ENCODE data around the gene GCDH. TPM values are rescaled to one million over a fixed set of nuclear protein-coding genes. Genes with fewer than 3 reads are reported as not detected.
"Not testable (repeated sequence)": the region's sequence is repeated elsewhere in the genome, so short reads cannot be mapped to it uniquely, and the experiment has no call there.

GCDH gene
- total RNA-seq, 1 experiment from 2014 or later, result 59.4 TPM

DNA sequence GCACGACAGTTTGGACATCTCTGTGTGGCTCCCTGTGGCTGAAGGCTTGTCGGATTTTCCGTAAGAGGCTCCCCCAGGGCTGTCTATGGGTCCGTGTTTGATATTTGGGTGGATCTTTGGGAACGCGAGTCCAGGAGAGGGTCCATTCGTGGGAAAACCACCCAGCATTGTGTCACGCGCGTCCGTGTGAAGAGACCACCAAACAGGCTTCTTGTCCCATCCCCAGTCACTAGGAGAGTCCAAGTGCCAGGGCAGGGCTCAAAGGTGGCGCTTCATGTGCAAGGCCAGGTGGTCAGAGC is 6.4 kb upstream of the GCDH start:
- Histone ChIP-seq H3K27me3 (ENCODE audit: control insufficient read depth, insufficient read depth, low read length) (peaks cover 50% of the 10 kb centered on the region), H3K4me3 (ENCODE audit: insufficient read depth, low read depth, low read length) (peak overlapping the region; percentile 63), H3K36me3 (replicated peaks; ENCODE audit: control insufficient read depth, insufficient read depth, low read length) (no peaks in the 10 kb centered on the region)
- DNase-seq, result no peak

DNA sequence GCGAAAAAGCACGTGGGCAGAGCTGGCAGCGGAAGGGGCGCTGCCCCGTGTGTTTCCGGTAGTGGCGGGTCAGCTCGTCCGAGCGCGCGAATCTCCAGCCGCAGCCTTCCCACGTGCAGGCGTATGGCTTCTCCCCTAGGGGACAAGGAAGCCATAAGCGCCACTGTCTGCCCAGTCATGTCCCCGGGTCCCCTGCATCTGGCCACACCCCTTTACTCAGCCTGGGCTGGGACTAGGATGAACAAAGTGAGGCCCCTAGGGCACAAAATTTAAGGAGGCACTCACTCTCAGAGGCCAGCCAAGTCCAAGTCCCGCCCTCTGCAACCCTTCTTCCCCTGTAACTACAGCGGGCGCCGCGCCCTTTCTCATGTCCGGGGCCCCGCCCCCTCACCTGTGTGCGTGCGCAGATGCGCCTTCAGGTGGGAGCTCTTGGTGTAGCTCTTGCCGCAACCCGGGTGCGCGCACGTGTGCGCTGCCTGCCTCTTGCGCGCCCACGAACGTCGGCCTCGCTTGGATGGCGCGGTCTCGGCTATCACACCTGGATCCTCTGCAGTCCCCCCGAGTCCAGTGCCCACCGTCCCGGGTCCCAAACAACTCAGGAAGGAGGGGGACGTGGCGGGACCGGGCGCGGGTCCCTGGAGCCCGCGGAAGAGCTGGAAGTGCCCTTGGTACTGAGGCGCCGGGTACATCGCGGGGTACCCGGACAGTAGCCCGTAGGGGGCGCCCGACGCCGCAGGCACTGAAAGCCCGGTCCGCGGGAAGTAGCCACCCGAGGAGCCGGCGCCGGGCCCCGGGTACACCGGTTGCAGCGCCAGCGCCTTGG is 5.8 kb upstream of the GCDH start:
- peak overlapping the region; percentile 63 for H3K4me3 ChIP-seq (ENCODE audit: insufficient read depth, low read depth, low read length)
- peaks cover 49% of the 10 kb centered on the region for H3K27me3 ChIP-seq (ENCODE audit: control insufficient read depth, insufficient read depth, low read length)
- DNase-seq, result peak; percentile 99
- H3K36me3 ChIP-seq (replicated peaks; ENCODE audit: control insufficient read depth, insufficient read depth, low read length), result no peaks in the 10 kb centered on the region

- DNase-seq, result peak; percentile 84
- peaks cover 40% of the 10 kb centered on the region for H3K27me3 ChIP-seq (ENCODE audit: control insufficient read depth, insufficient read depth, low read length)
- no peaks in the 10 kb centered on the region for H3K36me3 ChIP-seq (replicated peaks; ENCODE audit: control insufficient read depth, insufficient read depth, low read length)
- H3K4me3 ChIP-seq (ENCODE audit: insufficient read depth, low read depth, low read length), result peak overlapping the region; percentile 63
Measured at GRCh38 chr19:12885749-12886650, 5.0 kb upstream of the GCDH start.

GRCh38 chr19:12886651-12886968 is 4.3 kb upstream of the GCDH start:
- H3K27me3 ChIP-seq (ENCODE audit: control insufficient read depth, insufficient read depth, low read length), result peaks cover 37% of the 10 kb centered on the region
- no peaks in the 10 kb centered on the region for H3K36me3 ChIP-seq (replicated peaks; ENCODE audit: control insufficient read depth, insufficient read depth, low read length)
- H3K4me3 ChIP-seq (ENCODE audit: insufficient read depth, low read depth, low read length), result no peak overlapping the region
- DNase-seq, result no peak

- peaks cover 37% of the 10 kb centered on the region for H3K27me3 ChIP-seq (ENCODE audit: control insufficient read depth, insufficient read depth, low read length)
- H3K36me3 ChIP-seq (replicated peaks; ENCODE audit: control insufficient read depth, insufficient read depth, low read length), result no peaks in the 10 kb centered on the region
- DNase-seq, result no peak
- peak within 1 kb of the TSS; percentile 63 for H3K4me3 ChIP-seq (ENCODE audit: insufficient read depth, low read depth, low read length)
Measured at GRCh38 chr19:12886969-12887747, 3.8 kb upstream of the GCDH start, which contains the start of gene KLF1. KLF1 (minus strand) TSS chr19:12887201; CDS start chr19:12887140, 61 bp downstream.

DNA sequence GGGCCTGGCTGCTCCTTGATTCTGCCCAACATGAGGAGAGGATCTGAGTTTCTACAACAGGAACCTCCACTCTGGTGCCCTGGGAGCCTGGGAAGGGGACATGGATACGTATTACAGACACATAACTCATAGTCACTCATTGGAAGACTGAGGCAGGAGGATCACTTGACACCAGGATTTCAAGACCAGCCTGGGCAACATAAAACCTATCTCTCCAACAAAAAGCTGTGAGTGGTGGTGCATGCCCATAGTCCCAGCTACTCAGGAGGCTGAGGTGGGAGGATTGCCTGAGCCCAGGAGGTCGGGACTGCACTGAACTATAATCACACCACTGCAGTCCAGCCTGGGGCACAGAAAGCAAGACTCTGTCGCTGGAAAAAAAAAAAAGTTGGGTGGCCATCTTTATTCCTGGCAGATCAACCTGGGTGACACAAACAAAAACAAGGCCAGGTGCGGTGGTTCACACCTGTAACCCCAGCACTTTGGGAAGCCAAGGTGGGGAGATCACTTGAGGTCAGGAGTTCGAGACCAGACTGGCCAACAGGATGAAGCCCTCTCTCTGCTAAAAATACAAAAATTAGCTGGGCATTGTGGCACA is 2.9 kb upstream of the GCDH start:
- H3K4me3 ChIP-seq (ENCODE audit: insufficient read depth, low read depth, low read length), result no peak overlapping the region
- no peak for DNase-seq
- H3K27me3 ChIP-seq (ENCODE audit: control insufficient read depth, insufficient read depth, low read length), result peaks cover 34% of the 10 kb centered on the region
- H3K36me3 ChIP-seq (replicated peaks; ENCODE audit: control insufficient read depth, insufficient read depth, low read length), result peaks cover under 1% of the 10 kb centered on the region; the same call in 1 of the 2 replicates

- peak overlapping the region; percentile 34 for H3K4me3 ChIP-seq (ENCODE audit: insufficient read depth, low read depth, low read length)
- H3K27me3 ChIP-seq (ENCODE audit: control insufficient read depth, insufficient read depth, low read length), result peaks cover 21% of the 10 kb centered on the region
- DNase-seq, result not testable (repeated sequence)
- H3K36me3 ChIP-seq (replicated peaks; ENCODE audit: control insufficient read depth, insufficient read depth, low read length), result peaks cover 11% of the 10 kb centered on the region
Measured at GRCh38 chr19:12890299-12890786, 617 bp upstream of the GCDH start.

- Histone ChIP-seq H3K36me3 (replicated peaks; ENCODE audit: control insufficient read depth, insufficient read depth, low read length) (peaks cover 11% of the 10 kb centered on the region), H3K4me3 (ENCODE audit: insufficient read depth, low read depth, low read length) (peak overlapping the region; percentile 88), H3K27me3 (ENCODE audit: control insufficient read depth, insufficient read depth, low read length) (peaks cover 11% of the 10 kb centered on the region)
- peak; percentile 75 for DNase-seq
Measured at GRCh38 chr19:12891553-12892021, 627 bp downstream of the GCDH start.

DNA sequence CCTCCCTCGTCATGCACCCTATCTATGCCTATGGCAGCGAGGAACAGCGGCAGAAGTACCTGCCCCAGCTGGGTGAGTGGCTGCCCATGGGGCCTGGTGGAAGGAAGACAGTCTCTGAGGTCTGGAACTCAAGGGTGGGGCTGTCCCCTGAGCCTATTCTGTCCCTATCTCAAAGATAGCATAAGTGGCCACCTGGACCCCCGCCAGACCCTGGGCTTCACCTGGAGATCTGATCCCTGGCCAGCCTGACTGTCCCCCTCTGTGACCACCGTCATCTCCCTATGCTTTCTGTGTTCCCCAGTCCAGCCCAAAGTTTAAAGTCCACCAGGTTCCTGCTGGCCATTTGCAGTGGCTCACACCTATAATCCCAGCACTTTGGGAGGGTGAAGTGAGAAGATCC is 2.6 kb downstream of the GCDH start:
- Histone ChIP-seq H3K36me3 (replicated peaks; ENCODE audit: control insufficient read depth, insufficient read depth, low read length) (peaks cover 11% of the 10 kb centered on the region), H3K27me3 (ENCODE audit: control insufficient read depth, insufficient read depth, low read length) (no peaks in the 10 kb centered on the region; the same call in 1 of the 2 replicates), H3K4me3 (ENCODE audit: insufficient read depth, low read depth, low read length) (no peak overlapping the region)
- DNase-seq, result no peak

DNA sequence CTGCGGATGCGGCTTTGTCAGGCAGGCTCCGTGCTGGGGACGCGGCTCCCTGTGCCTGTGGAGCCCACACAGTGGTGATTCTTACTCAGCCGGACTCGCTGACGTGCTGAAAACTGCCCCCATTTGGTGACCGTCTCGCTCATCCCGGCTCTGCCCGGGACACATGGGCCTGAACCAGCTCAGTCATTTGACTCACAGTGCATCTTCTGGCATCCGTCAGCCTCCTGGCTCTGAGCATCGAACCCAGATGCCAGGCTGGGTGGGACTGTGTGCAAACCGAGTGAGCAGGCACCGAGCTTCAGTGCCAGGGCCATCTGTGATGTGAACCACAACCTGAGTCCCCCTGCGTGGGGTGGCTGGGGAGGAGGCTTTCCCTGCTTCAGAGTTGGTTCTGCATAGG is 5.5 kb downstream of the GCDH start:
- H3K4me3 ChIP-seq (ENCODE audit: insufficient read depth, low read depth, low read length), result no peak overlapping the region

GRCh38 chr19:12899891-12900518 is 9.0 kb downstream of the GCDH start:
- Histone ChIP-seq H3K36me3 (replicated peaks; ENCODE audit: control insufficient read depth, insufficient read depth, low read length) (peaks cover 2% of the 10 kb centered on the region), H3K4me3 (ENCODE audit: insufficient read depth, low read depth, low read length) (no peak overlapping the region), H3K27me3 (ENCODE audit: control insufficient read depth, insufficient read depth, low read length) (no peaks in the 10 kb centered on the region)
- DNase-seq, result no peak

More for the DNA sequence above, 5.5 kb downstream of the GCDH start:
- H3K27me3 ChIP-seq (ENCODE audit: control insufficient read depth, insufficient read depth, low read length), result no peaks in the 10 kb centered on the region
- H3K36me3 ChIP-seq (replicated peaks; ENCODE audit: control insufficient read depth, insufficient read depth, low read length), result peaks cover 13% of the 10 kb centered on the region
- no peak for DNase-seq

GRCh38 chr19:12907166-12907565 is 16.2 kb downstream of the GCDH start:
- no peak for DNase-seq
- Histone ChIP-seq H3K27me3 (ENCODE audit: control insufficient read depth, insufficient read depth, low read length) (no peaks in the 10 kb centered on the region), H3K36me3 (replicated peaks; ENCODE audit: control insufficient read depth, insufficient read depth, low read length) (no peaks in the 10 kb centered on the region; the same call in 1 of the 2 replicates), H3K4me3 (ENCODE audit: insufficient read depth, low read depth, low read length) (no peak overlapping the region)

DNA sequence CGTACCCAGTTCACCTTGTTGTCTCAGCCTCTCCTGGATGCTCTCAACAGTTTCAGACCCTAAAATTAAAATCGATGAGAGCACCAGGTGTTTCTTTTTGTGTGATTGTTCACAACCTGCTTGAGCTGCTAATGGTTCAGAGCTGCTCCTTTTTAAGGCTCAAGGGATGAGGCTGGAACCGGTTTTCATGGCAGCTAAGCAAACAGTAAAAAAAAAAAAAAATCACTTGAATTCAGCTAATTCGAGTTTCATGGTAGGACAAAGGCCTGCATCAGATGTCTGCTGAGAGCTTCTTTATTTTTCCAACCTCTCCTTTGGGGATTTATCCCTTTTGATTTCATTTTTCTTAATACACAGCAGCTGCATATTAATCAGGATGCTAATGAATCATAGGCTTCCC is 21.6 kb downstream of the GCDH start:
- Histone ChIP-seq H3K4me3 (ENCODE audit: insufficient read depth, low read depth, low read length) (no peak overlapping the region), H3K36me3 (replicated peaks; ENCODE audit: control insufficient read depth, insufficient read depth, low read length) (no peaks in the 10 kb centered on the region), H3K27me3 (ENCODE audit: control insufficient read depth, insufficient read depth, low read length) (no peaks in the 10 kb centered on the region)
- DNase-seq, result no peak

Measured in H7 (cell line).